ENCODE results near the gene ABCG2.

The ABCG2 gene

GRCh38 chr4:88172987-88173386 lies 14.5 kb upstream of the ABCG2 start:
- in situ Hi-C loops (cut with MboI; ENCODE audit: low sequenced_read_pairs, unreplicated experiment) = no loop called here
- no peak for DNase-seq (ENCODE audit: low spot score)
- TF ChIP-seq CTCF (IDR thresholded peaks at IDR 0.05; ENCODE audit: borderline replicate concordance, control extremely low read depth, extremely low read depth, insufficient read depth, missing control alignments) = no peak

- DNase-seq (ENCODE audit: low spot score) = no peak
- in situ Hi-C loops (cut with MboI; ENCODE audit: low sequenced_read_pairs, unreplicated experiment) = no loop called here
- no peak for TF ChIP-seq CTCF (IDR thresholded peaks at IDR 0.05; ENCODE audit: borderline replicate concordance, control extremely low read depth, extremely low read depth, insufficient read depth, missing control alignments)
Measured at GRCh38 chr4:88171206-88171605, 12.8 kb upstream of the ABCG2 start.

GRCh38 chr4:88169298-88169697 lies 10.9 kb upstream of the ABCG2 start:
- in situ Hi-C loops (cut with MboI; ENCODE audit: low sequenced_read_pairs, unreplicated experiment) = no loop called here
- TF ChIP-seq CTCF (IDR thresholded peaks at IDR 0.05; ENCODE audit: borderline replicate concordance, control extremely low read depth, extremely low read depth, insufficient read depth, missing control alignments) = no peak
- DNase-seq (ENCODE audit: low spot score) = no peak

GRCh38 chr4:88166608-88167007 lies 8.2 kb upstream of the ABCG2 start:
- DNase-seq (ENCODE audit: low spot score) = no peak
- in situ Hi-C loops (cut with MboI; ENCODE audit: low sequenced_read_pairs, unreplicated experiment) = no loop called here
- TF ChIP-seq CTCF (IDR thresholded peaks at IDR 0.05; ENCODE audit: borderline replicate concordance, control extremely low read depth, extremely low read depth, insufficient read depth, missing control alignments) = no peak

- in situ Hi-C loops (cut with MboI; ENCODE audit: low sequenced_read_pairs, unreplicated experiment) = no loop called here
- no peak for DNase-seq (ENCODE audit: low spot score)
- TF ChIP-seq CTCF (IDR thresholded peaks at IDR 0.05; ENCODE audit: borderline replicate concordance, control extremely low read depth, extremely low read depth, insufficient read depth, missing control alignments) = no peak
Measured at GRCh38 chr4:88163336-88163735, 4.9 kb upstream of the ABCG2 start.

- no peak for TF ChIP-seq CTCF (IDR thresholded peaks at IDR 0.05; ENCODE audit: borderline replicate concordance, control extremely low read depth, extremely low read depth, insufficient read depth, missing control alignments)
- in situ Hi-C loops (cut with MboI; ENCODE audit: low sequenced_read_pairs, unreplicated experiment) = no loop called here
- DNase-seq (ENCODE audit: low spot score) = no peak
Measured at GRCh38 chr4:88162626-88163025, 4.2 kb upstream of the ABCG2 start.

- in situ Hi-C loops (cut with MboI; ENCODE audit: low sequenced_read_pairs, unreplicated experiment) = no loop called here
- no peak for DNase-seq (ENCODE audit: low spot score)
- TF ChIP-seq CTCF (IDR thresholded peaks at IDR 0.05; ENCODE audit: borderline replicate concordance, control extremely low read depth, extremely low read depth, insufficient read depth, missing control alignments) = no peak
Measured at GRCh38 chr4:88159229-88159725, 838 bp upstream of the ABCG2 start.

All from GM13976 (cell line).